HepG2 (cell line): ENCODE results near the gene FAM83F. TPM values are rescaled to one million over a fixed set of nuclear protein-coding genes. Genes with fewer than 3 reads are reported as not detected.

Experiments
- CEBPB ChIP-seq: IDR thresholded peaks from 2 replicates; pipeline ENCODE4 v1.6.1; 2011; ENCODE audit warnings: low read depth, low read length, improper control_type of control experiment, borderline replicate concordance
- HOXA3 ChIP-seq: sonication (generic); formaldehyde crosslinking; IDR thresholded peaks from 2 replicates; pipeline ENCODE4 v1.5.0; 2020; ENCODE audit warnings: missing genetic modification reagents
- HOXA9 ChIP-seq: sonication (generic); formaldehyde crosslinking; IDR thresholded peaks from 2 replicates; pipeline ENCODE4 v1.8.1; 2022; ENCODE audit warnings: missing genetic modification reagents, mild to moderate bottlenecking, moderate library complexity, borderline replicate concordance
- KLF16 ChIP-seq, 2 experiments: sonication (generic) in 1 of 2; formaldehyde crosslinking in 1 of 2; IDR thresholded peaks; 2 replicates each; pipeline versions ENCODE4 v1.6.1 to v1.8.0; 2016 to 2023; ENCODE audit warnings: missing genetic modification reagents in 2 of 2, missing compliant biosample characterization in 1 of 2
- MLLT10 ChIP-seq: sonication (generic); formaldehyde crosslinking; IDR thresholded peaks from 2 replicates; pipeline ENCODE4 v1.4.0; 2020; ENCODE audit warnings: missing genetic modification reagents
- TOE1 ChIP-seq: sonication (generic); formaldehyde crosslinking; IDR thresholded peaks from 2 replicates; pipeline ENCODE4 v1.4.0; 2020; ENCODE audit warnings: mild to moderate bottlenecking, missing genetic modification reagents
- ZFX ChIP-seq: sonication (generic); formaldehyde crosslinking; IDR thresholded peaks from 2 replicates; pipeline ENCODE4 v1.4.0; 2020; ENCODE audit warnings: mild to moderate bottlenecking, low read depth, missing genetic modification reagents, moderate library complexity
- ZNF337 ChIP-seq: sonication (generic); formaldehyde crosslinking; IDR thresholded peaks from 2 replicates; pipeline ENCODE4 v1.5.1; 2020; ENCODE audit warnings: missing genetic modification reagents, low read depth, mild to moderate bottlenecking, borderline replicate concordance
- ZNF383 ChIP-seq: sonication (generic); formaldehyde crosslinking; IDR thresholded peaks from 2 replicates; pipeline ENCODE4 v1.4.0; 2020; ENCODE audit warnings: missing genetic modification reagents, mild to moderate bottlenecking, borderline replicate concordance
- polyA plus RNA-seq, 8 experiments: library from polyadenylated mRNA; depleted of rRNA in 3 of 8; stranded (reverse) in 7 of 8; unstranded in 1 of 8; fragments of >200 nt; fragmentation: Illumina TruSeq in 4 of 8; extraction: Trizol in 4 of 8; gene quantifications; 2 replicates each; pipeline versions ENCODE4 v1.2.1 to v1.2.3, GENCODE V29; 2011 to 2016; ENCODE audit warnings: low read depth in 4 of 8, missing spikeins in 1 of 8, mixed read lengths in 1 of 8; ENCODE audit not compliant: insufficient read depth in 1 of 8
- total RNA-seq, 5 experiments: library from RNA; depleted of rRNA; stranded (reverse); fragments of >200 nt; fragmentation: Illumina TruSeq; extraction: Trizol; gene quantifications; 2 replicates each; pipeline ENCODE4 v1.2.3, GENCODE V29; 2016; ENCODE audit warnings: low read depth in 1 of 5
- TF ChIP-seq, protein P1 (sequence below): sonication (generic); formaldehyde crosslinking; IDR thresholded peaks from 2 replicates; pipeline ENCODE4 v1.4.0; 2020; ENCODE audit warnings: low read depth, mild to moderate bottlenecking, missing genetic modification reagents
- TF ChIP-seq, protein P2 (sequence below): sonication (generic); formaldehyde crosslinking; IDR thresholded peaks from 2 replicates; pipeline ENCODE4 v1.5.0; 2020; ENCODE audit warnings: missing genetic modification reagents, mild to moderate bottlenecking, borderline replicate concordance
- TF ChIP-seq, protein P3 (sequence below): sonication (generic); formaldehyde crosslinking; IDR thresholded peaks from 2 replicates; pipeline ENCODE4 v1.4.0; 2020; ENCODE audit warnings: mild to moderate bottlenecking, missing genetic modification reagents
- TF ChIP-seq, protein P4 (sequence below): sonication (generic); formaldehyde crosslinking; IDR thresholded peaks from 2 replicates; pipeline ENCODE4 v1.8.1; 2023; ENCODE audit warnings: mild to moderate bottlenecking, missing genetic modification reagents, borderline replicate concordance

FAM83F gene
- total and polyA plus RNA-seq, 2 of the 13 experiments (the other 11 are each of a cell fraction or from before 2014, with no cell fraction given) = not detected

DNA sequence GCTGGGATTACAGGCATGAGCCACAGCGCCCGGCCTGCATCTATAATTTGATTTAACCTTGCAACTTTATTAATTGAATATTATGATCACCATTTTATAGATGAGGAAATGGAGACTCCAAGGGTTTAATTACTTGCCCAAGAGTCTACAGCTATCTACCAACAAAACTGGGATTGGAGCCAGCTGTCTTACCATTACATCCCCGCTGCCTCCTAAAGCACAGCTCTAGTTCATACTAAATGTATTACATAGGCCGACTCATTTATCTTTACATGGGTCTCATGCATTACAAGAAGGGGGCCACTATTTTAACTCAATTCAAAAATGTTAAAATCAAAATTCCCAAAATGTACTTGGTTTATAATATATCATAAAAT, 48.6 kb upstream of the FAM83F start (continued):
- TF ChIP-seq ZNF337 (CRISPR knock-in tag) = no peak
- no peak for TF ChIP-seq TOE1 (CRISPR knock-in tag)
- no peak for TF ChIP-seq ZNF383
- TF ChIP-seq HOXA9 (CRISPR knock-in tag) = no peak
- no peak for TF ChIP-seq ZFX (CRISPR knock-in tag)
- TF ChIP-seq, protein P1, sequence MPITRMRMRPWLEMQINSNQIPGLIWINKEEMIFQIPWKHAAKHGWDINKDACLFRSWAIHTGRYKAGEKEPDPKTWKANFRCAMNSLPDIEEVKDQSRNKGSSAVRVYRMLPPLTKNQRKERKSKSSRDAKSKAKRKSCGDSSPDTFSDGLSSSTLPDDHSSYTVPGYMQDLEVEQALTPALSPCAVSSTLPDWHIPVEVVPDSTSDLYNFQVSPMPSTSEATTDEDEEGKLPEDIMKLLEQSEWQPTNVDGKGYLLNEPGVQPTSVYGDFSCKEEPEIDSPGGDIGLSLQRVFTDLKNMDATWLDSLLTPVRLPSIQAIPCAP (CRISPR knock-in tag) = no peak
- TF ChIP-seq, protein P2, sequence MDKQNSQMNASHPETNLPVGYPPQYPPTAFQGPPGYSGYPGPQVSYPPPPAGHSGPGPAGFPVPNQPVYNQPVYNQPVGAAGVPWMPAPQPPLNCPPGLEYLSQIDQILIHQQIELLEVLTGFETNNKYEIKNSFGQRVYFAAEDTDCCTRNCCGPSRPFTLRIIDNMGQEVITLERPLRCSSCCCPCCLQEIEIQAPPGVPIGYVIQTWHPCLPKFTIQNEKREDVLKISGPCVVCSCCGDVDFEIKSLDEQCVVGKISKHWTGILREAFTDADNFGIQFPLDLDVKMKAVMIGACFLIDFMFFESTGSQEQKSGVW (CRISPR knock-in tag) = no peak
- TF ChIP-seq HOXA3 = no peak
- TF ChIP-seq, protein P3, sequence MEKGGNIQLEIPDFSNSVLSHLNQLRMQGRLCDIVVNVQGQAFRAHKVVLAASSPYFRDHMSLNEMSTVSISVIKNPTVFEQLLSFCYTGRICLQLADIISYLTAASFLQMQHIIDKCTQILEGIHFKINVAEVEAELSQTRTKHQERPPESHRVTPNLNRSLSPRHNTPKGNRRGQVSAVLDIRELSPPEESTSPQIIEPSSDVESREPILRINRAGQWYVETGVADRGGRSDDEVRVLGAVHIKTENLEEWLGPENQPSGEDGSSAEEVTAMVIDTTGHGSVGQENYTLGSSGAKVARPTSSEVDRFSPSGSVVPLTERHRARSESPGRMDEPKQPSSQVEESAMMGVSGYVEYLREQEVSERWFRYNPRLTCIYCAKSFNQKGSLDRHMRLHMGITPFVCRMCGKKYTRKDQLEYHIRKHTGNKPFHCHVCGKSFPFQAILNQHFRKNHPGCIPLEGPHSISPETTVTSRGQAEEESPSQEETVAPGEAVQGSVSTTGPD (CRISPR knock-in tag) = no peak
- TF ChIP-seq CEBPB = no peak
- no peak for TF ChIP-seq KLF16 (CRISPR knock-in tag; IDR thresholded peaks at IDR 0.05)
- TF ChIP-seq, protein P4, sequence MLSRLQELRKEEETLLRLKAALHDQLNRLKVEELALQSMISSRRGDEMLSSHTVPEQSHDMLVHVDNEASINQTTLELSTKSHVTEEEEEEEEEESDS = no peak
- TF ChIP-seq MLLT10 = no peak
